Skeletal muscle tissue (tissue), 4 donors: Measurements from ENCODE around the gene SELP. TPM values are rescaled to one million over a fixed set of nuclear protein-coding genes. Genes with fewer than 3 reads are reported as not detected.
A peak's percentile ranks its signal among the peaks of the same experiment; 100 is the strongest.
"Not testable (repeated sequence)": the region's sequence is repeated elsewhere in the genome, so short reads cannot be mapped to it uniquely, and the experiment has no call there.

Source experiments
- H3K27ac ChIP-seq: one replicate; pipeline ENCODE4 v1.7.0; 2013; ENCODE audit warnings: mild to moderate bottlenecking, low read depth, low read length, inconsistent platforms
- H3K27me3 ChIP-seq, 3 donors: one replicate each; pipeline ENCODE4 v1.7.0; 2013; ENCODE audit warnings: low read length in 3 of 3; ENCODE audit not compliant: control insufficient read depth in 3 of 3, insufficient read depth in 3 of 3
- H3K36me3 ChIP-seq, 3 donors: one replicate each; pipeline ENCODE4 v1.7.0; 2013; ENCODE audit warnings: low read length in 3 of 3; ENCODE audit not compliant: control insufficient read depth in 3 of 3, insufficient read depth in 3 of 3
- H3K4me1 ChIP-seq, 3 donors: one replicate each; pipeline ENCODE4 v1.7.0; 2013; ENCODE audit warnings: low read length in 3 of 3, mild to moderate bottlenecking in 3 of 3; ENCODE audit not compliant: control insufficient read depth in 3 of 3, insufficient read depth in 3 of 3
- H3K4me3 ChIP-seq, 3 donors: one replicate each; pipeline ENCODE4 v1.7.0; 2013; ENCODE audit warnings: low read length in 3 of 3
- H3K9ac ChIP-seq, 3 donors: one replicate each; pipeline ENCODE4 v1.7.0; 2013; ENCODE audit warnings: low read length in 3 of 3, mild to moderate bottlenecking in 3 of 3, moderate library complexity in 2 of 3, low read depth in 1 of 3
- H3K9me3 ChIP-seq, 3 donors: one replicate each; pipeline ENCODE4 v1.7.0; 2013; ENCODE audit warnings: low read length in 3 of 3; ENCODE audit not compliant: control insufficient read depth in 3 of 3
- total RNA-seq: library from RNA; depleted of rRNA; stranded (reverse); fragments of >200 nt; gene quantifications from one replicate; pipeline ENCODE4 v1.2.3, GENCODE V29; 2014
- donor health status: Osteomylitis.

Gene SELP
- total RNA-seq, result 0.52 TPM

- Histone ChIP-seq H3K9ac (no peak within 1 kb of the TSS), H3K36me3 (no peaks in the 10 kb centered on the region), H3K27me3 (peaks cover 0 to 2% (median 0%) of the 10 kb centered on the region in 3 donors), H3K9me3 (peaks cover 3 to 14% (median 4%) of the 10 kb centered on the region in 3 donors), H3K4me3 (no peak within 1 kb of the TSS), H3K27ac (peak within 1 kb of the TSS; percentile 17), H3K4me1 (no peaks in the 10 kb centered on the region)
Observed at GRCh38 chr1:169630006-169630405, at the start of gene SELP. TSS of gene SELP (minus strand) at chr1:169630124. CDS start at chr1:169630074, 50 bp downstream.

- Histone ChIP-seq H3K36me3 (no peaks in the 10 kb centered on the region), H3K9me3 (no peaks in the 10 kb centered on the region), H3K27me3 (peaks cover 0 to 12% (median 2%) of the 10 kb centered on the region in 3 donors), H3K27ac (no peak overlapping the region), H3K4me3 (no peak overlapping the region), H3K4me1 (no peaks in the 10 kb centered on the region), H3K9ac (no peak overlapping the region)
Observed at GRCh38 chr1:169679692-169680091, 49.8 kb upstream of the SELP start.

- no peak overlapping the region for H3K9ac ChIP-seq
- H3K27me3 ChIP-seq, result peaks cover 0 to under 1% (median 0%) of the 10 kb centered on the region in 3 donors
- no peak overlapping the region for H3K27ac ChIP-seq
- H3K36me3 ChIP-seq, result no peaks in the 10 kb centered on the region
- H3K4me3 ChIP-seq, result no peak overlapping the region
- no peaks in the 10 kb centered on the region for H3K9me3 ChIP-seq
- H3K4me1 ChIP-seq, result no peaks in the 10 kb centered on the region
Observed at GRCh38 chr1:169676001-169676400, 46.1 kb upstream of the SELP start.

- Histone ChIP-seq H3K9ac (no peak overlapping the region), H3K4me1 (no peaks in the 10 kb centered on the region), H3K36me3 (no peaks in the 10 kb centered on the region), H3K27ac (no peak overlapping the region), H3K9me3 (no peaks in the 10 kb centered on the region), H3K27me3 (no peaks in the 10 kb centered on the region), H3K4me3 (no peak overlapping the region)
Observed at GRCh38 chr1:169670836-169671235, 40.9 kb upstream of the SELP start.

GRCh38 chr1:169670244-169670643, 40.3 kb upstream of the SELP start:
- not testable (repeated sequence) for H3K27ac ChIP-seq, H3K9me3 ChIP-seq, H3K9ac ChIP-seq, H3K36me3 ChIP-seq, H3K4me1 ChIP-seq, H3K4me3 ChIP-seq, H3K27me3 ChIP-seq

- not testable (repeated sequence) for H3K4me3 ChIP-seq, H3K9me3 ChIP-seq, H3K9ac ChIP-seq, H3K4me1 ChIP-seq, H3K36me3 ChIP-seq, H3K27ac ChIP-seq, H3K27me3 ChIP-seq
Observed at GRCh38 chr1:169667699-169668596, 38.0 kb upstream of the SELP start.

- H3K9ac ChIP-seq, H3K27ac ChIP-seq, H3K36me3 ChIP-seq, H3K4me3 ChIP-seq, H3K27me3 ChIP-seq, H3K4me1 ChIP-seq, H3K9me3 ChIP-seq: not testable (repeated sequence)
Observed at GRCh38 chr1:169667227-169667639, 37.3 kb upstream of the SELP start.

- not testable (repeated sequence) for H3K36me3 ChIP-seq, H3K27ac ChIP-seq, H3K4me3 ChIP-seq, H3K9me3 ChIP-seq, H3K4me1 ChIP-seq, H3K9ac ChIP-seq, H3K27me3 ChIP-seq
Observed at GRCh38 chr1:169662680-169663079, 32.8 kb upstream of the SELP start.

GRCh38 chr1:169661066-169661465, 31.1 kb upstream of the SELP start:
- H3K27ac ChIP-seq, H3K4me1 ChIP-seq, H3K9me3 ChIP-seq, H3K36me3 ChIP-seq, H3K27me3 ChIP-seq, H3K9ac ChIP-seq, H3K4me3 ChIP-seq: not testable (repeated sequence)

- not testable (repeated sequence) for H3K9ac ChIP-seq, H3K4me1 ChIP-seq, H3K27me3 ChIP-seq, H3K27ac ChIP-seq, H3K4me3 ChIP-seq, H3K36me3 ChIP-seq, H3K9me3 ChIP-seq
Observed at GRCh38 chr1:169658777-169659176, 28.9 kb upstream of the SELP start.
